ENCODE results near the gene ZMYND15.

The ZMYND15 gene

GRCh38 chr17:4743898-4744297 lies 4.3 kb downstream of the ZMYND15 start:
- Mint-ChIP-seq H3K36me3 (no peaks in the 10 kb centered on the region), H3K9me3 (ENCODE audit: low read depth) (no peaks in the 10 kb centered on the region), H3K4me3 (no peak overlapping the region), H3K27me3 (no peaks in the 10 kb centered on the region), H3K4me1 (ENCODE audit: low read depth) (peaks cover 29% of the 10 kb centered on the region), H3K27ac (no peak overlapping the region)

- Mint-ChIP-seq H3K4me1 (ENCODE audit: low read depth) (peaks cover 26% of the 10 kb centered on the region), H3K4me3 (no peak overlapping the region), H3K36me3 (no peaks in the 10 kb centered on the region), H3K27ac (no peak overlapping the region), H3K9me3 (ENCODE audit: low read depth) (no peaks in the 10 kb centered on the region), H3K27me3 (no peaks in the 10 kb centered on the region)
Observed at GRCh38 chr17:4744999-4745969, 5.7 kb downstream of the ZMYND15 start.

GRCh38 chr17:4747847-4748246 lies 8.2 kb downstream of the ZMYND15 start:
- H3K4me3 Mint-ChIP-seq, result peak overlapping the region; percentile 68
- H3K36me3 Mint-ChIP-seq, result no peaks in the 10 kb centered on the region
- peak overlapping the region; percentile 74 for H3K27ac Mint-ChIP-seq
- H3K9me3 Mint-ChIP-seq (ENCODE audit: low read depth), result no peaks in the 10 kb centered on the region
- H3K4me1 Mint-ChIP-seq (ENCODE audit: low read depth), result peaks cover 24% of the 10 kb centered on the region
- peaks cover 3% of the 10 kb centered on the region for H3K27me3 Mint-ChIP-seq

- H3K4me1 Mint-ChIP-seq (ENCODE audit: low read depth), result peaks cover 24% of the 10 kb centered on the region
- peaks cover 4% of the 10 kb centered on the region for H3K27me3 Mint-ChIP-seq
- H3K27ac Mint-ChIP-seq, result no peak overlapping the region
- no peaks in the 10 kb centered on the region for H3K9me3 Mint-ChIP-seq (ENCODE audit: low read depth)
- no peaks in the 10 kb centered on the region for H3K36me3 Mint-ChIP-seq
- no peak overlapping the region for H3K4me3 Mint-ChIP-seq
Observed at GRCh38 chr17:4748686-4749085, 9.1 kb downstream of the ZMYND15 start.

- Mint-ChIP-seq H3K9me3 (ENCODE audit: low read depth) (no peaks in the 10 kb centered on the region), H3K27me3 (peaks cover 10% of the 10 kb centered on the region), H3K36me3 (no peaks in the 10 kb centered on the region), H3K4me1 (ENCODE audit: low read depth) (peaks cover 21% of the 10 kb centered on the region), H3K4me3 (no peak overlapping the region), H3K27ac (no peak overlapping the region)
Observed at GRCh38 chr17:4750606-4751005, 11.0 kb downstream of the ZMYND15 start.

GRCh38 chr17:4751932-4752331 lies 12.3 kb downstream of the ZMYND15 start:
- H3K36me3 Mint-ChIP-seq, result no peaks in the 10 kb centered on the region
- peaks cover 17% of the 10 kb centered on the region for H3K4me1 Mint-ChIP-seq (ENCODE audit: low read depth)
- H3K9me3 Mint-ChIP-seq (ENCODE audit: low read depth), result no peaks in the 10 kb centered on the region
- no peak overlapping the region for H3K4me3 Mint-ChIP-seq
- no peak overlapping the region for H3K27ac Mint-ChIP-seq
- peaks cover 10% of the 10 kb centered on the region for H3K27me3 Mint-ChIP-seq

GRCh38 chr17:4753392-4753791 lies 13.8 kb downstream of the ZMYND15 start:
- no peak overlapping the region for H3K4me3 Mint-ChIP-seq
- peaks cover 10% of the 10 kb centered on the region for H3K27me3 Mint-ChIP-seq
- H3K9me3 Mint-ChIP-seq (ENCODE audit: low read depth), result no peaks in the 10 kb centered on the region
- no peaks in the 10 kb centered on the region for H3K36me3 Mint-ChIP-seq
- H3K4me1 Mint-ChIP-seq (ENCODE audit: low read depth), result peaks cover 6% of the 10 kb centered on the region
- no peak overlapping the region for H3K27ac Mint-ChIP-seq

GRCh38 chr17:4759776-4760236 lies 20.2 kb downstream of the ZMYND15 start:
- no peak overlapping the region for H3K4me3 Mint-ChIP-seq
- H3K27ac Mint-ChIP-seq, result no peak overlapping the region
- peaks cover 5% of the 10 kb centered on the region for H3K27me3 Mint-ChIP-seq
- no peaks in the 10 kb centered on the region for H3K4me1 Mint-ChIP-seq (ENCODE audit: low read depth)
- H3K36me3 Mint-ChIP-seq, result no peaks in the 10 kb centered on the region
- no peaks in the 10 kb centered on the region for H3K9me3 Mint-ChIP-seq (ENCODE audit: low read depth)

- H3K27ac Mint-ChIP-seq, result no peak overlapping the region
- H3K4me1 Mint-ChIP-seq (ENCODE audit: low read depth), result no peaks in the 10 kb centered on the region
- H3K36me3 Mint-ChIP-seq, result no peaks in the 10 kb centered on the region
- H3K27me3 Mint-ChIP-seq, result no peaks in the 10 kb centered on the region
- H3K9me3 Mint-ChIP-seq (ENCODE audit: low read depth), result no peaks in the 10 kb centered on the region
- H3K4me3 Mint-ChIP-seq, result no peak overlapping the region
Observed at GRCh38 chr17:4764595-4764994, 25.0 kb downstream of the ZMYND15 start.

- no peaks in the 10 kb centered on the region for H3K36me3 Mint-ChIP-seq
- no peaks in the 10 kb centered on the region for H3K27me3 Mint-ChIP-seq
- no peaks in the 10 kb centered on the region for H3K9me3 Mint-ChIP-seq (ENCODE audit: low read depth)
- peaks cover 2% of the 10 kb centered on the region for H3K4me1 Mint-ChIP-seq (ENCODE audit: low read depth)
- H3K4me3 Mint-ChIP-seq, result no peak overlapping the region
- no peak overlapping the region for H3K27ac Mint-ChIP-seq
Observed at GRCh38 chr17:4766201-4766600, 26.6 kb downstream of the ZMYND15 start.

GRCh38 chr17:4766723-4767122 lies 27.1 kb downstream of the ZMYND15 start:
- Mint-ChIP-seq H3K36me3 (no peaks in the 10 kb centered on the region), H3K27ac (no peak overlapping the region), H3K9me3 (ENCODE audit: low read depth) (no peaks in the 10 kb centered on the region), H3K4me1 (ENCODE audit: low read depth) (peaks cover 6% of the 10 kb centered on the region), H3K4me3 (no peak overlapping the region), H3K27me3 (no peaks in the 10 kb centered on the region)

- no peak overlapping the region for H3K27ac Mint-ChIP-seq
- no peaks in the 10 kb centered on the region for H3K36me3 Mint-ChIP-seq
- no peaks in the 10 kb centered on the region for H3K27me3 Mint-ChIP-seq
Observed at GRCh38 chr17:4768298-4768697, 28.7 kb downstream of the ZMYND15 start.

GRCh38 chr17:4769628-4770027 lies 30.0 kb downstream of the ZMYND15 start:
- no peaks in the 10 kb centered on the region for H3K36me3 Mint-ChIP-seq
- no peaks in the 10 kb centered on the region for H3K9me3 Mint-ChIP-seq (ENCODE audit: low read depth)
- peaks cover 9% of the 10 kb centered on the region for H3K4me1 Mint-ChIP-seq (ENCODE audit: low read depth)
- H3K4me3 Mint-ChIP-seq, result no peak overlapping the region
- peaks cover 3% of the 10 kb centered on the region for H3K27me3 Mint-ChIP-seq
- no peak overlapping the region for H3K27ac Mint-ChIP-seq

More at GRCh38 chr17:4768298-4768697, 28.7 kb downstream of the ZMYND15 start:
- Mint-ChIP-seq H3K4me3 (no peak overlapping the region), H3K9me3 (ENCODE audit: low read depth) (no peaks in the 10 kb centered on the region), H3K4me1 (ENCODE audit: low read depth) (peaks cover 9% of the 10 kb centered on the region)

- Mint-ChIP-seq H3K9me3 (ENCODE audit: low read depth) (no peaks in the 10 kb centered on the region), H3K4me1 (ENCODE audit: low read depth) (peaks cover 9% of the 10 kb centered on the region), H3K4me3 (no peak within 1 kb of the TSS), H3K27me3 (peaks cover 4% of the 10 kb centered on the region), H3K36me3 (no peaks in the 10 kb centered on the region), H3K27ac (no peak within 1 kb of the TSS)
Observed at GRCh38 chr17:4771519-4772234, 32.0 kb downstream of the ZMYND15 start, which contains the start of gene TM4SF5. Gene TM4SF5, plus strand, starts transcription at chr17:4771886. Its CDS starts 37 bp downstream, at chr17:4771923.

- Mint-ChIP-seq H3K9me3 (ENCODE audit: low read depth) (no peaks in the 10 kb centered on the region), H3K36me3 (no peaks in the 10 kb centered on the region), H3K27me3 (peaks cover 4% of the 10 kb centered on the region), H3K4me3 (no peak overlapping the region), H3K27ac (no peak overlapping the region), H3K4me1 (ENCODE audit: low read depth) (peaks cover 9% of the 10 kb centered on the region)
Observed at GRCh38 chr17:4772235-4772613, 32.6 kb downstream of the ZMYND15 start.

Measured in activated naive CD8-positive, alpha-beta T cell (primary cell).